ENCODE data around the gene MACROD2. TPM values are rescaled to one million over a fixed set of nuclear protein-coding genes. Genes with fewer than 3 reads are reported as not detected.

Gene MACROD2
- total RNA-seq, 1 experiment from 2014 or later = 1.6 TPM

GRCh38 chr20:16028923-16029322 lies 2033.6 kb downstream of the MACROD2 start:
- no peak overlapping the region for H2AFZ ChIP-seq (ENCODE audit: low read length)
- no peak overlapping the region for H2BK20ac ChIP-seq (ENCODE audit: low read depth, low read length, poor library complexity, severe bottlenecking)
- no peaks in the 10 kb centered on the region for H3K79me1 ChIP-seq (ENCODE audit: insufficient read depth, low read depth, low read length, poor library complexity, severe bottlenecking)
- H2BK120ac ChIP-seq (ENCODE audit: low read depth, low read length, poor library complexity, severe bottlenecking) = no peak overlapping the region
- no peak overlapping the region for H3T11ph ChIP-seq (ENCODE audit: low read length)
- no peaks in the 10 kb centered on the region for H3K23me2 ChIP-seq (ENCODE audit: insufficient read length, low read depth, low read length, poor library complexity, severe bottlenecking)
- H4K8ac ChIP-seq (replicated peaks; ENCODE audit: insufficient read length, low read depth, low read length) = no peak overlapping the region
- H3K27ac ChIP-seq (ENCODE audit: insufficient read length, low read depth, low read length) = no peak overlapping the region
- H4K91ac ChIP-seq (ENCODE audit: insufficient read length, low read depth, low read length) = no peak overlapping the region
- no peak overlapping the region for H4K5ac ChIP-seq (ENCODE audit: insufficient read length, low read depth, low read length)
- no peak overlapping the region for H3K4me2 ChIP-seq (ENCODE audit: insufficient read depth, insufficient read length, low read length)
- no peak overlapping the region for H3K14ac ChIP-seq (ENCODE audit: insufficient read depth, low read length)
- DNase-seq = no peak
- no peaks in the 10 kb centered on the region for H4K20me1 ChIP-seq (ENCODE audit: control insufficient read depth, insufficient read depth, insufficient read length)
- no peaks in the 10 kb centered on the region; a peak in 2 of 5 replicates for H3K9me3 Mint-ChIP-seq
- no peak overlapping the region for H2BK12ac ChIP-seq (ENCODE audit: insufficient read length, low read depth, low read length)
- H3K4me1 ChIP-seq (ENCODE audit: insufficient read depth, low read length) = no peaks in the 10 kb centered on the region; the same call in 1 of the 2 replicates
- no peaks in the 10 kb centered on the region for H3K79me2 ChIP-seq (ENCODE audit: insufficient read depth, low read length)
- H3K36me3 Mint-ChIP-seq (ENCODE audit: insufficient read depth in 1 of 3, low read depth in 3 of 3) = 0 out of 7 replicates have a peak, but pooled peaks cover 0 to 5% (median 0%) of the 10 kb centered on the region in 3 experiments
- H3K4me1 Mint-ChIP-seq = peaks cover 32 to 40% of the 10 kb centered on the region in 2 experiments
- H3K9ac ChIP-seq (ENCODE audit: extremely low read depth, insufficient read length, low read length) = no peak overlapping the region
- peaks cover 3% of the 10 kb centered on the region; the same call in 1 of the 2 replicates for H3K27me3 Mint-ChIP-seq (ENCODE audit: low read depth)
- no peak overlapping the region for H2BK5ac ChIP-seq (ENCODE audit: insufficient read length, low read length)
- H3K4me3 Mint-ChIP-seq = no peak overlapping the region
- no peaks in the 10 kb centered on the region for H3K9me3 ChIP-seq (ENCODE audit: control insufficient read depth, low read depth, low read length)
- H3K18ac ChIP-seq (ENCODE audit: insufficient read length, low read depth, low read length) = no peak overlapping the region
- TF ChIP-seq CTCF (conservative IDR thresholded peaks at IDR 0.05) = no peak
- H3K27me3 ChIP-seq (ENCODE audit: insufficient read depth, low read length) = no peaks in the 10 kb centered on the region
- no peak overlapping the region for H3K4ac ChIP-seq (ENCODE audit: low read depth, low read length)
- no peak overlapping the region for H3K23ac ChIP-seq (ENCODE audit: insufficient read length, low read depth, low read length)
- no peak overlapping the region for H3K56ac ChIP-seq (ENCODE audit: insufficient read length, low read depth, low read length)
- no CpG with 5 or more reads among the region's 6 CpGs for WGBS (ENCODE audit: extremely low coverage, insufficient read length, low lambda C conversion rate)
- H2AK5ac ChIP-seq (ENCODE audit: insufficient read length, low read length) = no peak overlapping the region
- no peak overlapping the region for H2BK15ac ChIP-seq (ENCODE audit: low read depth, low read length)
- no peak overlapping the region for H3K27ac Mint-ChIP-seq

Data from H9 (cell line).